HG02852 (cell line): ENCODE results near the gene ARL6IP6.
A peak's percentile ranks its signal among the peaks of the same experiment; 100 is the strongest.

ENCODE experiments used
- ATAC-seq: cut with Tn5 transposase; IDR thresholded peaks from one replicate; pipeline ENCODE4 v1.9.1; 2021; ENCODE audit warnings: mild to moderate bottlenecking, moderate library complexity; ENCODE audit not compliant: unreplicated experiment

ARL6IP6 gene

GRCh38 chr2:152718076-152718908, at the start of gene ARL6IP6:
Gene ARL6IP6, plus strand, starts transcription at chr2:152718620. Its CDS starts 5 bp downstream, at chr2:152718625.
- ATAC-seq = peak; percentile 69

GRCh38 chr2:152674334-152674733, 44.1 kb upstream of the ARL6IP6 start:
- no peak for ATAC-seq

GRCh38 chr2:152676461-152676860, 42.0 kb upstream of the ARL6IP6 start:
- no peak for ATAC-seq

- no peak for ATAC-seq
These were observed 39.6 kb upstream of the ARL6IP6 start for GRCh38 chr2:152678808-152679207.

GRCh38 chr2:152682663-152683062, 35.8 kb upstream of the ARL6IP6 start:
- ATAC-seq = no peak

GRCh38 chr2:152683400-152683799, 35.0 kb upstream of the ARL6IP6 start:
- no peak for ATAC-seq

- ATAC-seq = no peak
These were observed 32.1 kb upstream of the ARL6IP6 start for GRCh38 chr2:152686321-152686720.

- ATAC-seq = peak; percentile 94
These were observed 25.4 kb upstream of the ARL6IP6 start for GRCh38 chr2:152693033-152693432.

GRCh38 chr2:152694161-152694661, 24.2 kb upstream of the ARL6IP6 start:
- ATAC-seq = peak; percentile 46

GRCh38 chr2:152695763-152696162, 22.7 kb upstream of the ARL6IP6 start:
- ATAC-seq = no peak

GRCh38 chr2:152696476-152696875, 21.9 kb upstream of the ARL6IP6 start:
- no peak for ATAC-seq

GRCh38 chr2:152701198-152701597, 17.2 kb upstream of the ARL6IP6 start:
- ATAC-seq = no peak

GRCh38 chr2:152706477-152707021, 11.9 kb upstream of the ARL6IP6 start:
- no peak for ATAC-seq

- no peak for ATAC-seq
These were observed 9.7 kb upstream of the ARL6IP6 start for GRCh38 chr2:152708742-152709141.

GRCh38 chr2:152710713-152711112, 7.7 kb upstream of the ARL6IP6 start:
- ATAC-seq = no peak

GRCh38 chr2:152715112-152715511, 3.3 kb upstream of the ARL6IP6 start:
- no peak for ATAC-seq

GRCh38 chr2:152715854-152716428, 2.5 kb upstream of the ARL6IP6 start:
- ATAC-seq = no peak

GRCh38 chr2:152716805-152717227, 1.6 kb upstream of the ARL6IP6 start:
- ATAC-seq = peak; percentile 2

- peak; percentile 61 for ATAC-seq
These were observed 968 bp upstream of the ARL6IP6 start, which contains the start of gene PRPF40A for GRCh38 chr2:152717228-152718075. Gene PRPF40A, minus strand, starts transcription at chr2:152717461. Its CDS starts 22 bp downstream, at chr2:152717439.

GRCh38 chr2:152718909-152719645, 657 bp downstream of the ARL6IP6 start:
- ATAC-seq = peak; percentile 14
